Adrenal gland (tissue), 5 donors: Measurements from ENCODE around the gene AXIN2.

Experiments
- CTCF ChIP-seq, 6 experiments: fragments of 450-650 bp in 4 of 6; fragments of 200-600 bp in 2 of 6; sonication (generic) in 1 of 6; IDR thresholded peaks; 1 replicate in 5 of 6; 2 replicates in 1 of 6; pipeline versions ENCODE4 v1.5.1 to v1.8.0; 2016 to 2021; ENCODE audit warnings: antibody characterized with exemption in 6 of 6, mild to moderate bottlenecking in 2 of 6, moderate library complexity in 1 of 6
- POLR2A ChIP-seq, 2 donors: fragments of 450-650 bp; IDR thresholded peaks; one replicate each; pipeline ENCODE4 v1.6.1; 2017; ENCODE audit warnings: antibody characterized with exemption in 2 of 2, mild to moderate bottlenecking in 2 of 2, moderate library complexity in 1 of 2
- donor health status: DM: no; HTN: no; CAD: no.

- TF ChIP-seq CTCF (IDR thresholded peaks at IDR 0.05) (no peak), POLR2A (IDR thresholded peaks at IDR 0.05) (no peak)
Measured at GRCh38 chr17:65514082-65514481, 47.4 kb downstream of the AXIN2 start.
